Germinal center (tissue), 1 donor: Measurements from ENCODE around the gene ZFAND3.
A peak's percentile ranks its signal among the peaks of the same experiment; 100 is the strongest.

Source experiments
- DNase-seq: peaks from one replicate; pipeline ENCODE4 v3.0.0; 2012; ENCODE audit warnings: mixed read lengths, low spot score

Gene ZFAND3

DNA sequence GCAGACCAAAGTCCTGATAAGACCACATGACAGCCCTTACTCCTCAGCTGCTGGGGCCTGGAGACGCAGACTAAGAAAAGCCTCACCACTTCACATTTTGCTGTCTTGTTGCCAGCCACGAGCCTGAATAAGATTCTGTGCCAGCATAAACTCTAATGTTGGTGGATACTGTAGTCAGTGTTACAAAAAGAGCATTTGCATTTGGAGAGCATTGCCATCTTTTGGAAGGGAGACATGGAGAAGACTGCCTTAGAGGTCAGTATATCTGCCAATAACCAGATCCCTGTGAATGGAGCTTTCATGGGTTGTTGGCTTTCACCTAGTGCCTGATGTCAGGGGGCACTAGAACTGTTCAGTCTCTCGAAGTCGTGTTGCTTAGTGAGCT, 315.2 kb downstream of the ZFAND3 start:
- DNase-seq, result no peak

DNA sequence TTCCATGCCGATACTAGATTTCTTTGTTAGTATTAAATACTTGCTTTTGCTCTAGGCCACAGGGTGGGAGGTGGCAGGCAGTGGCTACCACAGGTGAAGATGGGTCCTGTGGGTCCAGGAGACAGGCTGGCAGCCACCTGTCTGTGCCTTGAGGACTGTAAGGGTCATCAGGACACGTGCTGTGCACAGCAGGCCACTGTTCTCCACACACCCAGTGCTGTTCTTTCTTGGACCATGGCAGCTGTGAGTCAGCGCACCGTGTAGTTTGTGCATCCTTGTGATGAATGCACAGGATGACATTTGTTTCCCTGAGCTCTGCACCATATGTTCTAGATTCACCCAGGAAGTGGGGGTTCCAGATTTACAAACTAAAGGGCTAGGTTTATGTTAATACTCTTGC, 317.0 kb downstream of the ZFAND3 start:
- DNase-seq, result no peak

DNA sequence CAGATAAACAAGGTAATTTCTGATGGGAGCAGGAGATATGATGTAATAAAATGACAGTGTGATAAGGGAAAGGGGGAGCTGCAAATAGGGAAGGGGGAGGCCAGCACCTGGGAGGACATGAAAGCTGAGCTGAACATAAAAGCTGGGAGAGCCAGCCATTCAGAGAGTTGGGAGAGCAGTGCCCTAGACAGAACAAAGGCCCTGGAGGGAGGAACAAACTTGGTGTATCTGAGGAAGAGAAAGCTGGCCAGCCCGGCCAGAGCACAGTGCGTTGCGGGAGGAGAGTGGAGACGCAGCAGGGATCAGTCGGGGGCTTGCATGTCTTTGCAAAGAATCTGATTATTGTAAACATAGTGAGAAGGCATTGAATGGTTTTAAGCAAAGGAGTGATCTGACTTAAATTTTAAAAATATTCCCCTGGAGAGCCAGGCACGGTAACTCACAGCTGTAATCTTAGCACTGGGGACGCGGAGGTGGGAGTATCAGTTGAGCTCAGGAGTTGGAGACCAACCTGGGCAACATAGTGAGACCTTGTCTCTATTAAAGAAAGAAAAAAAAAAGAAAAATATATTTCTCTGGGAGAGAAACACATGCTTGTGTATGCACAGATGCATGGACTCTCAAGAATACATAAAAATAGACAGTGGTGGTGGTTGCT, 318.2 kb downstream of the ZFAND3 start:
- no peak for DNase-seq

DNA sequence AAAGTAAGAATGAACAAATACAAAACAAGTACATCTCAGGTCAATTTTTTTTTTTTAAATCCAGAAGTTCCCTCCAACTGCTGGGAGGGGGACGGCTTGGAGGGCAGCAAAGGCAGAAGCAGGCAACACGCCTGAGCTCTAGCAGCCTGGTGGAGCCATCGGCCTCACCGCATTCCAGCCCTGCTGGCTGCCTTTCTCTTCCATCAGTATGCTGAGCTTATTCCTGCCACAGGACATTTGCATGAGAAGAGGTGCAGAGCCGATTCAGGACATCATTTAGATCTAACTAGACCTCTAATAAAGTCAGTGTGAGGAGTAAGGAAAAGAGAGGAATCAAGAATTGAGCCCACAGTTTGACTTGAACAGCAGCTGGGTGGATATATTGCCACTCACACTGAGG, 318.8 kb downstream of the ZFAND3 start:
- DNase-seq, result no peak

DNA sequence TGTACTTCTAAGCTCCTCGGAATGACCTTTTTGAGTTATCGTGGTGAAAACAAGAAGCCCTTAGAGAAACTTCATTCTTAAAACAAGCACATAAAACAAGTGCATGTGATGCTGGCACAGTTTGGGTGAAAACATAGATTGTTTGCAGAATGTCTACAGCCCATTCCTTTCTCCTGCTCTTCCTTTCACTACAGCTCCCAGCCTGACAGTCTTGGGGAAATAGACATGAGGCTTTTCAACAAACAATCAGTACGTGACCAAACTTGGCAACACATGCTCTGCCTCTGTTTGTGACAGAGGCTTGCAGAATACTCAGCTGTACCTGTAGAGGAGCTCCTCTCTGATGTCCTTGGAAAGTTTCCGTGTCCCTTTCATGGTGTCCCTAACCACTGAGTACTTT, 321.6 kb downstream of the ZFAND3 start:
- DNase-seq, result no peak

DNA sequence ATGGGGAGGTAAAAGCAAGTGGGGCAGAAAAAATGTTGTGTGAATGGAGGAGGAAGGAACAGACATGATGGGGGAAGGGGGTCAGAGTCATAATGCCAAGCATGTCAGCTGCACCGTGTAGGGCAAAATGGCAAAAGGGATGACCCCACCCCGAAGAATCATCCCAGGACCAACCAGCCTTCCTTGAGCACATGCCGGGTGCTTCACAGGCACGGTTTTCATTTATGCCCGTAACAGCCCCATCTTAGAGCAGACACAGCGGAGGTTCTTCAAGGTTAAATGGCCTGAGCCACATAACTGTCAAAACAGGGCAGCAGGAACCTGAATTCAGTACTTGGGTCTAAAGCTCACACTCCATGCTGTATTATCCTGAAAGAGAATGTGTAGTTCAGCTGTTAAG, 322.2 kb downstream of the ZFAND3 start:
- DNase-seq, result no peak

DNA sequence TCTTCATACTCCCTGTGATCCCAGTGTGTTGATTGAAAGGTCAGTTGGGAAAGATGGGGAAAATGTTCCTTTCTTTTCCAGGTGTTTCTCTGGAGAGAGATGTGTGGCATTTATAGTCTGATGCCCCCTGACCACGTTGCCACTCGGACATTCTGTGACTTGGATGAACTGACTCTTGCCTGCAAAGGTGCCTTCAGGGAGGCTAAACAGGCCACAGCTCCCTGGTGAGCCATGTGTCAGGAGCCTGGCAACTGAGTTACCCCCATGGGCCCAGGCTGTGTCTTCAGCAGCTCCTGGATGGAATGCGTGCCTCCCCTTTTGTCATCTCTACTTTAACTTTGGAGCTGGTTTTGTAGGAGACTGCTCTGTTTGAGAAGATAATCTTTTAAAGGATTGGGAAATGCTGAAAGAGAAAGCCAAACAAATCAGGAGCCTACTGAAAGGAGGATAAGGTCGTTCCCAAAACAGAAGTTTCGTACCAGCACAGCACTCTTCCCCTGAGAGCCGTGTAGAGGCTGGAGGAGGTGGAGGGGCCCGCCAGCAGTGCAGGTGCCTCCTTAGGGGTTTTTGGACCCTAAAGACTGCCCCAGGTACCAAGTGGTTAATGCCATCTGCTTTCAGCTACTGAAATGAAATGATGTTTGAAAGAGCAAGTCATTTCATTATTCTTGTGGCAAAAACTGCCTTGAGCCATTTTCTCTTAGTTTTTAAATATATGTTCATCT, 322.8 kb downstream of the ZFAND3 start:
- no peak for DNase-seq

DNA sequence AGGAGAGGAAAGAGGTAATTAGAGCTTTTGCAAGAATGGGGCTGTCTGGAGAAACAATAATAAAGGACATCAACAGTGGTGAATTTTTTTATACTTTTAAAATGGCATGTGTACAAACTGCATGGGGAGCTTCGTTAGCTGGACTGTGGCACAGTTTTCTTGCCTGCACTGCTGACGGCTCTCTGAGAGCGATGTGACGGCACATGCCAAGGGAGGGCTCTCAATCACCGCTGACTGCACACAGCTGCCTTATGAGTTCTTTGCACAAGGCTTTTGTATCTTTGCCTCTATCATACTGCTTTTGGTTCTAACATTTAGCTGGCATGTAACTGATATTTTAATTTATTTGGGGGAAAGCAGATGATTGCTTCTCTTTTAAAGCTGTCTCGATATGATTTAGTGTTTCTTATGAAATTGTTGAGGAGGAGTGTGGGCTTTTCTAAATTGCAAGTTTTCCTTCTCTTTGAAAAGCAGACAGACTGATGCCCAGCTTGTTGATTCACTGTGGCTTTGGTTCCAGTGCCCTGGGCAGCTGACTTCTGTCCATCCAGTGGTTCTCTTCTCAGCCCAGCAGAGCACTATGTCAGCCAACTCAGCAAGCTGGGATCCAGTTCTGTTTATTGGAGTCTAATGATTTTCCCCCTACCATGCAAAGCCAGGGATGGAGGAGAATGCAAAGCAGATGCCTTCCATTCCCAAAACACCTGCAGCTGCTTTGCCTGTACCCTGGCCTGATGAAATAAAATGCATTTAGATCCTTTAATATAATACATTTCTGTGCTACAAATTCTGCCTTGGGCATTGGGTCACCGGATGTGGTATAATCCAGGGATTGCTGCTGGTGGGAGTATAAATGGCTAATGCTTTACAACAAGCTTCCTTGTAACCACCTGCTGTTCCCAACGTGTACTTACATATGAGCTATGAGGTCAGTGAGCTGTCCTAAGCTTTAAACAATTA, 323.9 kb downstream of the ZFAND3 start:
- DNase-seq, result no peak

DNA sequence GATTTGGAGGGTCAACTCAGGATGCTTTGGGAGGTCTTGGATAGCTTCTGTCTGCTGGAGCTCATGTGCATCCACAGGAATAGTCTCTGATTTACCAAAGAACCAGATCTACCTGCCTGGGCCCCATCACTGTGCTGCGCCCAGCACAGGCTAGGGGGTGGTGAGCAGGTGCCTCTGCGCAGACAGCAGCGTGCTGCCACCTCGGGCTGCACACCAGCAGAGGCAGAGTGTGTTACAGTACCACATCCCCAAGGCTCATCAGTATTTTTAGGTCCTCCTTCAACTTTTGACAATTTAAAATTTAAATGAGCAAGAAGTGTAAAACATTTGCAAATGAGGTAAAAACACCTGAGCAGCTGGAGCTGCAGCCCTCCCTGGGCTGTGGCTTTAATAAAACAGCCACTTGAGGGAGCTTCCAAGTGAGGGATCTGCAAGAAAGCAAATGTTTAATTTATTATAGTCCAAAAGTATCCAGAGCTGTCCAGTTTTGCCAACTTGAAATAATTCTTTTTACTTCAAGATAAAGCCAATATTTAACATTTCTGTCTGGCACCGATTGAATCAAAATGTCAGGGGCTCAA, 324.9 kb downstream of the ZFAND3 start:
- peak; percentile 37 for DNase-seq

DNA sequence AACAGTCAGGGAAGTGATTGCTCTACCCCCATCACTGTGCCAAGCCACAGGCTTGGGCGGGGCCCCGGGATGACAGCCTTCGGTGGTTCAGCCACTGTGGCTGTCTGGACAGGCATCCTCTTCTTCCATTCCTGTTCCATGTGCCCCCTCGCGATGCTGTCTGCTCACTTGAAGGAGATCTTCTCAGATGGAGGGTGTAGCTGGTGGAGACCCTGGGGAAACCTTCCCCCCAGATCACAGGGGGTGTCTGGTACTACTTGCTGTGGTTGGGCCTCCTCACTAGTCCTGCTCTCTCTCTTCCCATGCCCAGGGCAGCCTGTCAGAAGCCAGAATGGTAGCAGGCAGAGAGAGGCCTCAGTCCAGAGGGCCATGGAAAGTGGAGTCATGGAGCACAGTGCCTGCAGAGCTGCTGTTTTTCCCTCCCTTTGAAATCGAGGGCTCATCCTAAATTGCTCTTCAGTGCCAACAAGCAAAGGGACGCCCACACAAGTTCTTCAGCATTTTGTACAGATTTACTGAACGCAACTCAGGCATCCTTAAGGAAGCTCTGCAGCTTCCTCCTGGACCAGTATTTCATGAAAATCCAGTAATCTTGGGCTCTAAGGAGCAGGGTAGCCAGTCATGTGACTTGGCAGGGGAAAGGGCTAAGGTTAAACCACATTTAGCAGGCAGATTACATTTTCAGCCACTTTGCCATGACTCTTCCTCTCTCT, 326.6 kb downstream of the ZFAND3 start:
- DNase-seq, result no peak

DNA sequence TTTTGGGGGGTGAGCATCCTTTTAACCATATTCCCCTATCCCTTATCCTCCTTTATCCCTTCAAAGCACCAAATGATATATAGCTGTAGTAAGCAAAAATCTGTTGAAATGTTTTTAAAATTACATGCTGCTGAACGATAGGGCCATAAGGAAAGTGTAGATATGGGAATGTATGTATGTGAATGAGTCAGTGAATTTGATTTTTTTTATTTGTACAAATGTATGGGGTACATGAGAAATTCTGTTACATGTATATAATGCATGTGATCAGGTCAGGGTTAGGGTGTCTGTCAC, 327.2 kb downstream of the ZFAND3 start:
- no peak for DNase-seq

DNA sequence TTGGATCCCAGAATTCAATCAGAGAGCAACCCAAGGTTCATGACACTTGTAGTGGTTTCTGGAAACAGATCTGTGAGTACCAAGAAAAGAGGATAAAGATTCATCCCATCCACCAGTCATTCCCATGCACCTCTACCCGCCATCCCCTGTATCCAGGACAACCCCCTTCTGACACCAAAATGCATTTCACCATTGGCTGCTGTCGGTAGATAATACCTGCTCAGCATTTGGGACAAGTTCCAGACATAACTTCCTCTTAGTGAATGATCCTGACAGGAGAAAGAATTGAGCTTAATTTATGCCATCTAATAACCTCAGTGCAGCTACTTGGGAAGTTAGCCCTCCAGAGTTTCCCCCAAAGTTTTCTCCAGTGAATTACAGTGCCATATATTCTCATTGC, 329.1 kb downstream of the ZFAND3 start:
- DNase-seq, result no peak

DNA sequence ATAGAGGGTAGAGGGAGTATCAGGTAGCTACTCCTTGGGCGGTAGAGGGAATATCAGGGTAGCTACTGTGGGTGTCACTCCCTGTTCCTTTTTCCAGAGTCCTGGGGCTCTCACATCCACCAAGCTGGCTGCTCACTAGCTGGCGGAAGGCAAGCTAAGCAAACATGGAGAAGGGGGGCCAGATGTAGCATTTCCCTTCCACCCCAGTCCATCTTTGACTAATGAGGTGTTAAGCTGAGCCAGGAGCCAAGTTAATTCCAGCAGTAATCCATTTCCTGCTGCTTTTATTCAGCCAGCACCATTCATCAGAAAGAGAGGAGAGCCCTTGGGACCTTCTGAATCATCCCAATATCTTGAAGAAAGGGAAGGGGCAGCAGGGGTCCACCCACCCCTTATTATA, 330.0 kb downstream of the ZFAND3 start:
- no peak for DNase-seq

DNA sequence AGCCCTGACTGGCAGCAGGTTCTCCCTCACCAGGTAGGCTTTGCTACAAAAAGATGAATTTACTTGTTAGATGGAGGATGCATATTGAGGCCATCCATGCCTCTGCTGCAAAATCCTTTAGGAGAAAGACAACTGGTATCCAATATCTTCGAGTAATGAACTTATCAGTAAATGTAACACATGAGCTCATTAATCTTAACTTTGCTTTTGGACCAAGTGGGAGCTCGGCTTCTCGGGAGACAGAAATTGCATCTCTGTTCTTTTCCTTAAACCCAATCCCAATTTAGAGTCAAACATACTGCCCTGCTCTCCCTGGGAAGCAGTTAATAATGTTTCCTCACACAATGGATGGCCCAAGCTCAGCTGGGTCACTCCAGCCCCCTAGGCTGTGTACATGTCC, 330.5 kb downstream of the ZFAND3 start:
- DNase-seq, result no peak

DNA sequence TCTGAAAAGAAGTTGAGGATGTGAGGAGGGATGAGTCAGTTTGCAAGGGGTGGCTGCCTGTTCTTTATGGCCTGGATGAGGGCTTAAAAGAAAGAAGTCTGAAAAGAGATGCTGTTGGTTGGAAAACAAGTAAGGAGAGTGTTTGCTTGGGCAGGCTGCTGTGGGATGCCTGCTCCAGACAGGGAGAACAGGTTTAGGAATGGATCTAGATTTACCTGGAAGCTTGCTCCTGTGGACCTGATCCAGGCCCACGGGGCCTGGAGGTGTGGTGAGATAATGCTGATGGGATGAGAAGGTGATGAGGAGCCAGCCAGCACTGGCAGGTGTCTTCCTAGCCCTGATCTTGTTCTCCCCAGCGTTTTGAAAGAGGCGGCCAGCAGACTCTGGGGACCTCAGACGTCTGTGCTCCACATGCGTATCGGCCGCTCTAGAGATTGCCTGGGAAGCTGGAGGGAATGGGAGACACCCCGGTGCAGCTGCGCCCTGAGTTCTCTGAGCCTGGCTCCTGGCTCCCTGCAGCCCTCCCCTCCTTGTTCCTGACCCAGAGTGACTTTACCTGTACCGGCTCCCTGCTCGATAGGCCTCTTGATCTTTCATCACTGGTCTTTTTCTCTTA, 331.3 kb downstream of the ZFAND3 start:
- DNase-seq, result no peak

DNA sequence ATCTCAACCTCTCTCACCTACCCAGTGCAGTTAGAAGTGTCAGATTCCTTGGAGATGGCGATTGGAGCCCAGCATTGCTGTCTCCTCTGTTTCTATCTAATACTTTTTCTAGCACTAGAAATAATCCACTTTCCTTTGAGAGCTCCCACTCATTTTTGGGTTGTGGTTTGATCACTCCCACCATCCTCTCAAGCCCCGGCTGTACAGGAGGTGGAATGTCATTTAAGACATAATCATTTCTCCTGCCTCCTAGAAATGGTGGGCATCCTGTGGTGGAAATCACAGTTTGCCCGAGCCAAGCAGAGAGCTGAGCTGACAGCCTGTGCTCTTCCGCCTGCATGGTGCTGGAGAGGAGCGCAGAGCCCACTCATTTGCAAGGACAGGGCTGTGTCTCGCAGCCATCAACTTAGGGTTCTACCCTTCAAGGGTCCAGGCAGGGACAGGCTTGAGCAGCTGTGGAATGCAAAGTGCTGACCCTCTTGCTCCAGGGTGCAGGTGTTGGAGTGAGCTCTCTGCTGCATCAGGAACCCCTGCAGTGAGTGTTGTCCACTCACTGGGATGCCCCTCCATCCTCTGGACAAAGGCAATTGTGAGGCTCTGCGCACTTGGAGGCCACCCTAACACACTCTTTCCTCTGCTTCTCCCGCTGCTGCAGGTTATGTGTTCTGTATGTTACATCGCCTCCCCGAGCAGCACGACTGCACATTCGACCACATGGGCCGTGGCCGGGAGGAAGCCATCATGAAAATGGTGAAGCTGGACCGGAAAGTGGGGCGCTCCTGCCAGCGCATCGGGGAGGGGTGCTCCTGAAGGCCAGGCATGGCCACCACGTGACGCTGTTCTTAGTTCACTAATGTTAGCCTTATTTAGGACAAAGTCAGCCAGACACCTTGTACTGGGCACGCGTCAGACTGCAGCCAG, 332.3 kb downstream of the ZFAND3 start:
- DNase-seq, result no peak

DNA sequence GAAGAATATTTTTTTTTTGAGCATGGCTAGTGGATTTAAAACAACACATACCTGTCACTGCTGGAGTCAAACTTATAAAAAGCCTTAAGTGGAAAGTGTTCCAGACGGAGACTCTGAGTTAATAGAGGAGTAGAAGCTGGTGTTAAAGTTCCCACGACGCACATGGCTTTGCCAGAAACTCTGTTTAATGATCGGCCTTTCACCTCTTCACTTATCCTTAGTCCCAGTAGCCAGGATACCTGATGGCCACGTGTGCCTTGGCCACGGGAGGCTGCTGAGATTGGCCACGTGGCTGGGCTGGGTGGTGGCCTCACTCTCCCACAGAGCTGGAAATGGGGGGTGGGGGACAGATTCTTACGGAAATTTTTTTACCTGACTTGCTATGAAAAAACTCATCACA, 333.1 kb downstream of the ZFAND3 start:
- DNase-seq, result no peak

DNA sequence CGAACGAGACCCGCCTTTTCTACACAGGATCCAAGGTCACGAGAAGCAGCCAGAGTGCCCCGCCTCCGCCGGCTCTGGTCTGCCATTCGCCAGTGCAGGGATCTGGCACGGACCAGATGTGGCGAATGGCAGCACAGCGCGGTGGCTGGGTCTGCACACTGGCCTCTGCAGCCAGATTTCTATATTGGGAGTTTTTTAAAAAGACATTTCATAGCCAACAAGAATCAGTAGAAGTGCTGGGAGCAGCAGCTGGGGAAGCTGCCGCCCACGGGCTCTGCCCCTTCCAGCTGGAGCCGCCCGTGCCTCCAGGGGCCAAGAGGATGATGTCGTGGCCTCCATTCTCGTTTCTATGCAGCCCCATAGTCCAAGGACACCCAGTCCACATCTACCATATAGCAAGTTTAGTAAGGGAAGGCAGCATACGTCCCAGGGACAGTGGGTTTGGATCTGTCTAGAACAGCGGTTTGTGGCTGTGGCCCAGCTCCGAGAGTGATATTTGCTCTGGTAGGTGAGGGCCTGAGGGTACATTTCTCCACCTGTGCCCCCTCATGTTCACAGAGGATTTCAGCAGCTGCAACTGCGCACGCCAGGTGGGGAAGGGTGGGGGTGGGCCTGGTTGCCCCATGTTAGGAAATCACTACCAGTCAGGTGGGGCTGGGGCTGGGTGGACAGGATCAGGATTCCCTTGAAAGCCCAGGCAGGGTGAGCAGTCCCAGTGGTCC, 333.7 kb downstream of the ZFAND3 start:
- DNase-seq, result no peak

DNA sequence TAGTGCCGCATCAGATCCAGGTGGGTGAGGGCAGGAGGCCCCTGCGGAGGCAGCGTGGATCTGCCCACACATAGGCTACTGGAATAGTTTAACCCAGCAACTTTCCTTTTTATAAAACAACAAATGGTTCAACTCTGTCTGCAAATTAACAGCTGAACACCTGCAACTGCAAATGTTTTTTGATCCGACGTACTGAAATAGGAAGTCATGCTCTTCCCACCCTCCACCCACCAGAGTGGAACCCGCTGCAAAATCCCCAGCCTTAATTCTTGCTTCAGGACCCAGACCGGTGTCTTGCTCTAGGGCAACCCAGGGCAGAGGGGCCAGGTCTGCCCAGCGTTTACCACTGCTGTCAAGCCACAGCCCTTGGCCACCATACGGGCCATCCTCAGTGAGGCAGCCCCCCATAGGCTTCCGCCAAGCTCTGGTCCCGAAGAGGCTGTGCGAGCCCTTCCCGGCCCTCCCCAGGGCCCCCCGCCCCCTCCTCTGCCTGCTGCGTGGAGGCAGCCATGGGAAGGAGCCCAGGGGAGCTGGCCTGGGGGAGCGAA, 334.3 kb downstream of the ZFAND3 start:
- no peak for DNase-seq

DNA sequence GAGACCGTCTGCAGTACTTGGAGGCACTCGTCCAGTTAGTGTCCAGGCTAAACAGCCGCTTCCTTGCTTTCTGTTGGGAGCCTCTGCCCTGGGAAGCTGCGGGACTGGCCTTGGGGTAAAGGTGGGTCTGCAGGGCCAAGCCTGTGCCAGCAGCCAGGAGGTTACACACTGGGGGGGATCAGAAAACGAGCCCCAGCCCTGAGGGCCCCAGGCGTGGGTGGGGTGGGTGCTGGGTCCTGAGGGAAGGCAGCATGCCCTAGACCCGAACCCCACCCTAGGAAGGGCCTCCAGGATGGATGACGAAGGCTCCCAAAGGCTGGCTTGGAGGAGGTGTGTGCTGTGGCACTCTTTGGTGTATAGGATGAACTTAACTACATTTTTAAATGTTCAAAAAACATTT, 335.2 kb downstream of the ZFAND3 start:
- no peak for DNase-seq
